Activated CD8-positive, alpha-beta T cell treated with anti-CD3 and anti-CD28 coated beads for 36 hours (primary cell): ENCODE results near the gene PRKAA1. TPM values are rescaled to one million over a fixed set of nuclear protein-coding genes. Genes with fewer than 3 reads are reported as not detected.

Experiments used
- ATAC-seq: fragments of 200-7000 bp; cut with Tn5 transposase; one replicate; pipeline ENCODE4 v1.10.0; 2021; ENCODE audit warnings: mild to moderate bottlenecking, moderate library complexity
- CTCF ChIA-PET: fragments of 350-600 bp; sonication (Branson Sonifier 250); formaldehyde crosslinking; loops from one replicate; lab custom pipeline; 2021; ENCODE audit warnings: antibody characterized with exemption; lab: Charles Lee
- POLR2A ChIA-PET: fragments of 350-600 bp; sonication (Branson Sonifier 250); formaldehyde crosslinking; loops from one replicate; lab custom pipeline; 2021; ENCODE audit warnings: antibody characterized with exemption; lab: Charles Lee
- DNase-seq: peaks from one replicate; pipeline ENCODE4 v3.0.0-alpha.2; 2020
- H3K27ac Mint-ChIP-seq: one replicate; pipeline ENCODE4 v1.8.0; 2021; ENCODE audit warnings: mild to moderate bottlenecking, mixed read lengths
- H3K27me3 Mint-ChIP-seq: one replicate; pipeline ENCODE4 v1.8.0; 2021; ENCODE audit warnings: mixed read lengths
- H3K36me3 Mint-ChIP-seq: one replicate; pipeline ENCODE4 v1.8.0; 2021; ENCODE audit warnings: low read depth, mixed read lengths
- H3K4me1 Mint-ChIP-seq: one replicate; pipeline ENCODE4 v1.8.0; 2021; ENCODE audit warnings: low read depth, mixed read lengths
- H3K4me3 Mint-ChIP-seq: one replicate; pipeline ENCODE4 v1.8.0; 2021; ENCODE audit warnings: mild to moderate bottlenecking, moderate library complexity, mixed read lengths
- H3K9me3 Mint-ChIP-seq: one replicate; pipeline ENCODE4 v1.8.0; 2021; ENCODE audit warnings: mixed read lengths
- CTCF ChIP-seq: fragments of 200-600 bp; IDR thresholded peaks from one replicate; pipeline ENCODE4 v1.8.0; 2022; ENCODE audit warnings: antibody characterized with exemption, mild to moderate bottlenecking
- intact Hi-C: fragments of 100-400 bp; cut with micrococcal nuclease; formaldehyde crosslinking; loops from one replicate; pipeline ENCODE4 v1.10.0; 2022
- total RNA-seq, 2 experiments: library from RNA; stranded (reverse); gene quantifications; one replicate each; pipeline ENCODE4 v1.2.3, GENCODE V29; 2021

PRKAA1 gene
- total RNA-seq, 2 experiments from 2014 or later: 33.8 to 35.2 TPM

GRCh38 chr5:40755407-40756365, 42.5 kb downstream of the PRKAA1 start, which contains the start of gene TTC33:
TSS of gene TTC33 (minus strand) at chr5:40755961. CDS start at chr5:40747018, 8,943 bp downstream.
- intact Hi-C loops: loop anchor here (2.0 to 10.0 kb wide), 2 partner anchors 41 to 79 kb away; partner anchors contain the start of gene RPL37
- Mint-ChIP-seq H3K27ac (no peak within 1 kb of the TSS), H3K4me3 (no peak within 1 kb of the TSS), H3K9me3 (no peaks in the 10 kb centered on the region), H3K4me1 (peaks cover 16% of the 10 kb centered on the region), H3K27me3 (no peaks in the 10 kb centered on the region), H3K36me3 (peaks cover 23% of the 10 kb centered on the region)
- no peak for TF ChIP-seq CTCF
- DNase-seq: peak; percentile 99
- ChIA-PET CTCF (interaction anchor here (0.9 to 1.3 kb wide), 5 partner anchors 10 to 77 kb away, joined by 3 to 4 read pairs (median 3); no protein-coding TSS in a partner anchor), POLR2A (interaction anchor here (0.6 to 2.0 kb wide), 8 partner anchors 10 to 563 kb away, joined by 3 to 8 read pairs (median 4); partner anchors contain the start of genes PTGER4 and RPL37)
- peak; percentile 91 for ATAC-seq

- intact Hi-C loops: loop anchor here (2.0 to 10.0 kb wide), 2 partner anchors 42 to 80 kb away; partner anchors contain the start of gene RPL37
- DNase-seq (peak; percentile 78), ATAC-seq (peak; percentile 72)
- ChIA-PET POLR2A (interaction anchor here (0.6 to 2.0 kb wide), 6 partner anchors 10 to 563 kb away, joined by 3 to 8 read pairs (median 4); partner anchors contain the start of genes PTGER4 and RPL37), CTCF (interaction anchor here (0.9 to 1.0 kb wide), 3 partner anchors 13 to 78 kb away, joined by 3 read pairs; no protein-coding TSS in a partner anchor)
- peaks cover 16% of the 10 kb centered on the region for H3K4me1 Mint-ChIP-seq
- no peaks in the 10 kb centered on the region for H3K27me3 Mint-ChIP-seq
- no peaks in the 10 kb centered on the region for H3K9me3 Mint-ChIP-seq
- peak; percentile 41 for TF ChIP-seq CTCF
- H3K4me3 Mint-ChIP-seq: no peak overlapping the region
- no peak overlapping the region for H3K27ac Mint-ChIP-seq
- H3K36me3 Mint-ChIP-seq: peaks cover 26% of the 10 kb centered on the region
These were observed 43.1 kb downstream of the PRKAA1 start for GRCh38 chr5:40755093-40755406.

DNA sequence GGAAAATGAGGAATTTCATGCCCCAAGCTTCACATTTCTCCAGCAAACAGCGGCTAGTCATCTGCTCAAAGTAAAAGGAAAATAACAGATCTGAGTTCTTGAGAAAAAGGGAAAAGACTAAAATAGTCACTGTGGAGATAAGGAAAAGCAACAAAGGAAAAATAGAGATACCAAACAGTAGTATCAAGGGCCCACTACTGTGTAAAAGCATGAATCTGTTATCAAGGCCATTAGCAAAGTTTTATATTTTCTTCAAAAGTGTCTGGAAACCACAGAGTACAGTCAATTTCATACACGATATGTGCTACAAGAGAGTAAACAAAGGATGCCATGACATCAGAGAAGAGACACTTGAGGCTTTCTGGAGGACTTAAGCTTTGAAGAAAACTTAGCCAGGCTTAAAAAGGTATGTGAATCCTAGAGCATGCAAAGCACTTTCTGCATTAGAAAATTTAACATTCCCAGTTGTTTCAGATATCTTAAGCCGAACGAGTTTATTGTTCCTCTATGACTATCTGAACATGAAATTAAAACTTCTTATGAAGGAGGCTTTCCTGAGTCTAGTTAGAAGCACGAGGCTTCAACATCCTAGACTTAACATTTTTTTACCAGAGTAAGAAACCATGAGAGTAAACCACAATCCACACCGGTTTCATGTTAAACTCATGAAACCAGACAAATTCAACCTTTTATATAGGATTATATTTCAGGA, 43.6 kb downstream of the PRKAA1 start:
- POLR2A ChIA-PET: interaction anchor here (0.6 to 2.0 kb wide), 4 partner anchors 75 to 562 kb away, joined by 4 to 8 read pairs (median 5); partner anchors contain the start of genes PTGER4 and RPL37
- H3K27me3 Mint-ChIP-seq: no peaks in the 10 kb centered on the region
- no peak for TF ChIP-seq CTCF
- ATAC-seq: peak; percentile 35
- intact Hi-C loops: loop anchor here (2.0 to 10.0 kb wide), 3 partner anchors 42 to 123 kb away; partner anchors contain the start of gene RPL37
- no peak overlapping the region for H3K27ac Mint-ChIP-seq
- no peak overlapping the region for H3K4me3 Mint-ChIP-seq
- peaks cover 16% of the 10 kb centered on the region for H3K4me1 Mint-ChIP-seq
- CTCF ChIA-PET: interaction anchor here (0.9 kb wide), 1 partner anchor 78 kb away, joined by 3 read pairs; no protein-coding TSS in a partner anchor
- peaks cover 26% of the 10 kb centered on the region for H3K36me3 Mint-ChIP-seq
- no peak for DNase-seq
- no peaks in the 10 kb centered on the region for H3K9me3 Mint-ChIP-seq

DNA sequence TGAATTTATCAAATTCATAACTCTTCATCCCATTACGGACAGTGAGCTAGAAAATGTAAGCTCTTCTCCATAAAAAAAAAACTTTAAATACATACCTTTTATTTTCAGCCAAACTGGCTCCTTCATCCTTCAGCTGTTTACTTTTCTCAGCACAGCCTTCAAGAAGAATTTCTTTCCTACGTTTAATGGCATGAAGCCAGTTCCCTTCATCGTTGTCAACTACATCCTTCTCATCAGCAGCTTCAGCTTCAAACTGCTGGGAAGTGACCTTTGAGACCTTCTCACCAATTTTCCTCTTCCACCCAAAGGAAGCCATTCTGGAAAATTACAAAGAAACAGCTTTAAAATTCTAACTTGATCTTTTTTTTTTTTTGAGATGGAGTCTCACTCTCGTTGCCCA, 51.5 kb downstream of the PRKAA1 start:
- no peak for DNase-seq
- Mint-ChIP-seq H3K36me3 (peaks cover 31% of the 10 kb centered on the region), H3K27me3 (no peaks in the 10 kb centered on the region), H3K27ac (no peak overlapping the region), H3K9me3 (no peaks in the 10 kb centered on the region), H3K4me1 (peaks cover 28% of the 10 kb centered on the region), H3K4me3 (no peak overlapping the region)
- no peak for ATAC-seq
- POLR2A ChIA-PET: no interaction called here
- CTCF ChIA-PET: no interaction called here
- intact Hi-C loops: no loop called here
- TF ChIP-seq CTCF: no peak
